Caki2 (cell line): ENCODE data around the gene PRR11. TPM values are rescaled to one million over a fixed set of nuclear protein-coding genes. Genes with fewer than 3 reads are reported as not detected.
"Not testable (repeated sequence)": the region's sequence is repeated elsewhere in the genome, so short reads cannot be mapped to it uniquely, and the experiment has no call there.

Experiments used
- DNase-seq: peaks from one replicate; pipeline ENCODE4 v3.0.0-alpha.2; 2015; ENCODE audit warnings: low read depth
- in situ Hi-C: cut with HindIII; loops from 2 replicates; pipeline ENCODE4 v1.10.0; 2016; ENCODE audit warnings: low sequenced_read_pairs, low pct_unique_long_range_greater_than_20kb, mixed read lengths
- total RNA-seq: library from RNA; depleted of rRNA; stranded (reverse); fragments of >200 nt; shearing (Covaris generic); gene quantifications from 2 replicates; pipeline ENCODE4 v1.2.3, GENCODE V29; 2014; ENCODE audit warnings: low replicate concordance; rRNA removed

PRR11 gene
- total RNA-seq: 20.5 and 2,299 TPM in 2 replicates

GRCh38 chr17:59155439-59156177 is at the start of gene PRR11:
TSS of gene PRR11 (plus strand) at chr17:59155746. CDS start at chr17:59169753, 14,007 bp downstream.
- DNase-seq: peak; percentile 100

GRCh38 chr17:59105852-59106462 is 49.6 kb upstream of the PRR11 start:
- DNase-seq: no peak
- in situ Hi-C loops: no loop called here

More at GRCh38 chr17:59155439-59156177, at the start of gene PRR11:
- in situ Hi-C loops: no loop called here

GRCh38 chr17:59106463-59107305 is 48.9 kb upstream of the PRR11 start, which contains the start of gene TRIM37:
TSS of gene TRIM37 (minus strand) at chr17:59106880. CDS start at chr17:59106461, 419 bp downstream.
- DNase-seq: peak; percentile 100
- in situ Hi-C loops: no loop called here

- in situ Hi-C loops: no loop called here
- DNase-seq: no peak
Observed at GRCh38 chr17:59107306-59107670, 48.3 kb upstream of the PRR11 start.

- in situ Hi-C loops: no loop called here
- DNase-seq: no peak
Observed at GRCh38 chr17:59108400-59109102, 47.0 kb upstream of the PRR11 start.

DNA sequence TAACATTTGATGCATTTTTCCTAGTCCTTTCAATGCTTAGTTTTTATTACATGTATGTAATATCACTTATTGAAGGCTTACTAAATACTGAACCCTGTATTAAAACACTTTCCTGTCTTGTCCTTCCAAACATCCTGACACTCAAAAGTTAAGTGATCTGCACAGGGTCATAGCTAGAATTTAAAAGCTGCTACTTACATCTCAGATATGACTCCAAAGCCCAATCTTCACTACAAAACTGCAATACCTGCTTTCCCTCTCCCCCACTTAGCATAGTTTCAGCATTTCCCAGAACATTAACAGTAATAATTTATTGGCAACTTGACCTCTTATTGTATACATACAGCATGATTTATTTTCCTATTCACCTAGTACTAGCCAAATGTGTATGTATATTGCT is 44.6 kb upstream of the PRR11 start:
- no peak for DNase-seq
- in situ Hi-C loops: no loop called here

DNA sequence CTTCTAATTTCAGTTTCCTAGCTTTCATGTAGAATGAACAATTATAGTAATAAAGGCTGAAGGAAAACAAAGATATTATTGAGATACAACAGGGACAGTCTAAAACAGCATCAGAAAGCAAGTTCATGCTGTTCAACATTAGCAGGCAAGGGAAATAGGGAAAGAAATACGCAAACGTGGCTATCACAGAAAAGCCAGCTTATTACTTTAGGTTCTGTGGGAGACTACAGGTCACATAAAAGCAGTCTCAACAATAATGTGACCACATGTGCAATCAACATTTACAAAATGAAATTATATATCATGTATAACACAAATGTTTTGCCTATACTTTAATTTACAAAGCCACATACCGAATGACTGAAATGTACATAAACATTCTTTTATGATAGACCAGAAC is 44.0 kb upstream of the PRR11 start:
- in situ Hi-C loops: no loop called here
- no peak for DNase-seq

DNA sequence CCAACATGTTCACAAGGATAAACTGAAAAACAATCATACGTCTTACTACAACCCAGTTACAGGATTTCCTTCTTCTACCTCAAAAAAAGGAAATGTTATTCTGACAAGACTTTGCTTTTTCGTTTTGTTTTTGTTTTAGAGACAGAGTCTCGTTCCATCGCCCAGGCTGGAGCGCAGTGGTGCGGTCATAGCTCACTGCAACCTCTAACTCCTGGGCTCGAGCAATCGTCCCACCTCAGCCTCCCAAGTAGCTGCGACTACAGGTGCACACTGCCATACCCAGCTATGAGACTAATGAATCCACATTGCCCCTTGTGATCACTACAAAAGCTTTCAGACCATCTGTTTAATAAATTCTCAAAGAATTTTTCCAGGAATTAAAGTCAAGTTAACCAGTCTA is 40.1 kb upstream of the PRR11 start:
- DNase-seq: no peak
- in situ Hi-C loops: no loop called here

GRCh38 chr17:59121901-59122480 is 33.6 kb upstream of the PRR11 start:
- peak; percentile 89 for DNase-seq

GRCh38 chr17:59124665-59125064 is 30.9 kb upstream of the PRR11 start:
- DNase-seq: no peak
- in situ Hi-C loops: no loop called here

More at GRCh38 chr17:59121901-59122480, 33.6 kb upstream of the PRR11 start:
- in situ Hi-C loops: no loop called here

- DNase-seq: no peak
- in situ Hi-C loops: no loop called here
Observed at GRCh38 chr17:59126809-59127417, 28.6 kb upstream of the PRR11 start.

DNA sequence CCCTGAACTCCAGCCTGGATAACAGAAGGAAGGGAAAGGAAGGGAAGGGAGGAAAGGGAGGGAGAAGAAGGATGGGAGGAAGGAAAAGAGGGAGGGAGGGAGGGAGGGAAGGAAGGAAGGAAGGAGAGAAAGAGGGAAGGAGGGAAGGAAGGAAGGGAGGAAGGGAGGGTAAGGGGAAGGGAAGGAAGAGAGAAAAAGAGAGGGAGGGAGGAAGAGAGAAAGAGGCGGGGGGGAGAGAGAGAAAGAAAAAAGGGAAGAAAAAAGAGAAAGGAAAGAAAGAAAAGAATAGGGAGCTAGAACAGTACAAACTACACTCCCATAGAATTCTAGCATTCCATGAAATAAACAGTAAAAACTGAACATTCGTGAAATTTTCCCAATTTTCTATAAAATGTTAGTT is 25.7 kb upstream of the PRR11 start:
- in situ Hi-C loops: no loop called here
- DNase-seq: no peak

DNA sequence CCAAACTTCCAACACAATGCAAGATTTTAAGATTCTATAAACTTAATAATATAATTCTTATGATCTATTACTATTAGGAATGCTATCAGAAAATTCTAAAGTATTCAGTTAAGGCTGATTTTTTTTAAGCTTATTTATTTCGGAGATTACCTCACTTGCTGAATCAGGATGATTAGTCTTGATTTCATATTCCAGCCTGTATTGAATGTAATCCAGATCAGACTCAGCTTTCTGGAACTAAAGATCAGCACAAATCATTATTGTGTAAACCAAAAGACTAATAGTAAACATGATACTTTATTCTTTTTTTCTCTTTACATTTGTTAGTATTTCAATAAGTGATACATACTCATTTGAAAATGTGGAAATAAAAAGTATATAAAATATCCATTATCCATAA is 24.4 kb upstream of the PRR11 start:
- in situ Hi-C loops: no loop called here
- DNase-seq: no peak

DNA sequence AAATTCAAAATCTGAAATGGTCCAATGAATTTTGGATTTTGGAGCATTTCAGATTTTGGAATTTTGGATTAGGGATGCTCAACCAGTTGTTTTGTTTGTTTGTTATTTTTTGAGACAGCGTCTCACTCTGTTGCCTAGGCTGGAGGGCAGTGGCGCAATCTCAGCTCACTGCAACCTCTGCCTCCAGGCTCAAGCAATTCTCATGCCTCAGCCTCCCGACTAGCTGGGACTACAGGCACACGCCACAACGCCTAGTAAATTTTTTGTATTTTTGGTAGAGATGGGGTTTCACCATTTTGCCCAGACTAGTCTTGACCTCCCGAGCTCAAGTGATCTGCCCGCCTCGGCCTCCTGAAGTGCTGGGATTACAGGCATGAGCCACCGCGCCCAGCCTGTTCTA is 17.2 kb upstream of the PRR11 start:
- in situ Hi-C loops, DNase-seq: not testable (repeated sequence)

GRCh38 chr17:59139939-59140338 is 15.6 kb upstream of the PRR11 start:
- in situ Hi-C loops: no loop called here

DNA sequence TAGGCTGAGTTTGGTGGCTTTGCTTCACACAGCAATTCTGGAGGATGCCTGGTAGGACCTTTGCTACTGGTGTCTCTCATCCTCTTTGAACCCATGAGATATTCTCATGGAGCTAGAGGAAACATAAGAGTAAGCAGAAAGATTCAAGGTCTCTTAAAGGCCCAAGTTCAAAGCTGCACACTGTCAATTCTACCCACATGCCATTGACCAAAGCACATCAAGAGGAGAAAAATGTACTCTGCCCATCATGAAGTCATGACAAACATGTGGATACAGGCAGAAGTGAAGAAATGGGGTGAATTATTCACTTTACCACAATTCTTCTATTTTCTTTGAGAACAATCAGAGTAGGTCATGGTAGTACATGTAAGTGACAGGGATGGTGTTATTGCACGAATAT is 13.7 kb upstream of the PRR11 start:
- in situ Hi-C loops: no loop called here
- no peak for DNase-seq

More at GRCh38 chr17:59139939-59140338, 15.6 kb upstream of the PRR11 start:
- DNase-seq: no peak

GRCh38 chr17:59145571-59146096 is 9.9 kb upstream of the PRR11 start:
- in situ Hi-C loops: no loop called here
- no peak for DNase-seq
